ENCODE measurements around the gene CHST12.

GRCh38 chr7:2420216-2420933 lies 17.0 kb downstream of the CHST12 start:
- TF ChIP-seq CTCF (IDR thresholded peaks at IDR 0.05): no peak
- TF ChIP-seq HMGXB4 (CRISPR knock-in tag; IDR thresholded peaks at IDR 0.05): no peak
- no peak for TF ChIP-seq STAT6 (CRISPR knock-in tag; conservative IDR thresholded peaks at IDR 0.05; ENCODE audit: low read depth)
- TF ChIP-seq NR1H2 (CRISPR knock-in tag; IDR thresholded peaks at IDR 0.05): no peak
- no peak for TF ChIP-seq MAX (CRISPR knock-in tag; IDR thresholded peaks at IDR 0.05)
- TF ChIP-seq NR2C2 (CRISPR knock-in tag; IDR thresholded peaks at IDR 0.05): no peak
- no peak for TF ChIP-seq IRF2 (CRISPR knock-in tag; IDR thresholded peaks at IDR 0.05; ENCODE audit: borderline replicate concordance, low read depth)
- no peak for TF ChIP-seq E2F5 (CRISPR knock-in tag; IDR thresholded peaks at IDR 0.05)
- no peak for TF ChIP-seq CBFB (CRISPR knock-in tag; IDR thresholded peaks at IDR 0.05; ENCODE audit: low read depth)
- no peak for TF ChIP-seq MLX (CRISPR knock-in tag; IDR thresholded peaks at IDR 0.05)
- TF ChIP-seq USF1 (CRISPR knock-in tag; IDR thresholded peaks at IDR 0.05): no peak

All from WTC11 (cell line).